Lung (tissue), 12 donors: ENCODE data around the gene ZNHIT2. TPM values are rescaled to one million over a fixed set of nuclear protein-coding genes. Genes with fewer than 3 reads are reported as not detected.

Experiments
- ATAC-seq: fragments of 200-7000 bp; cut with Tn5 transposase; one replicate; pipeline ENCODE4 v1.9.1; 2020; ENCODE audit warnings: moderate number of reproducible peaks; ENCODE audit not compliant: insufficient read depth, low FRiP score
- DNase-seq, 3 donors: peaks; one replicate each; pipeline ENCODE4 v3.0.0-alpha.2; 2013 to 2017
- H3K27ac ChIP-seq, 2 donors: one replicate each; pipeline ENCODE4 v1.5.1; 2013; ENCODE audit warnings: mild to moderate bottlenecking in 2 of 2, moderate library complexity in 2 of 2, control low read depth in 1 of 2, inconsistent platforms in 1 of 2, low read depth in 1 of 2, low read length in 1 of 2
- H3K27me3 ChIP-seq, 3 donors: one replicate each; pipeline ENCODE4 v1.5.1; 2013; ENCODE audit warnings: low read length in 2 of 3; ENCODE audit not compliant: control insufficient read depth in 3 of 3, insufficient read depth in 3 of 3
- H3K36me3 ChIP-seq, 4 donors: one replicate each; pipeline ENCODE4 v1.5.1; 2013; ENCODE audit warnings: low read length in 4 of 4, mild to moderate bottlenecking in 1 of 4, moderate library complexity in 1 of 4; ENCODE audit not compliant: control insufficient read depth in 4 of 4, insufficient read depth in 4 of 4
- H3K4me1 ChIP-seq, 5 donors: one replicate each; pipeline ENCODE4 v1.5.1; 2013; ENCODE audit warnings: low read length in 5 of 5, mild to moderate bottlenecking in 2 of 5, moderate library complexity in 1 of 5; ENCODE audit not compliant: control insufficient read depth in 5 of 5, insufficient read depth in 5 of 5
- H3K4me3 ChIP-seq: one replicate; pipeline ENCODE4 v1.5.1; 2013; ENCODE audit warnings: mild to moderate bottlenecking, control low read depth, moderate library complexity
- H3K9ac ChIP-seq, 2 donors: one replicate each; pipeline ENCODE4 v1.5.1; 2013; ENCODE audit warnings: low read length in 2 of 2, control low read depth in 1 of 2; ENCODE audit not compliant: insufficient read depth in 1 of 2
- H3K9me3 ChIP-seq, 4 donors: one replicate each; pipeline ENCODE4 v1.5.1; 2013; ENCODE audit warnings: low read length in 3 of 4, mild to moderate bottlenecking in 1 of 4, moderate library complexity in 1 of 4; ENCODE audit not compliant: control insufficient read depth in 4 of 4, insufficient read depth in 3 of 4
- WGBS, 2 donors: extraction: QIAGEN DNeasy Blood & Tissue Kit; methylation state at CpG; one replicate each; pipeline ENCODE4 v1.1.7; 2013; 5-methylcytosine and 5-hydroxymethylcytosine counted together
- polyA plus RNA-seq, 2 donors: library from polyadenylated mRNA; stranded (reverse); fragments of 200-250 nt; gene quantifications; one replicate each; pipeline ENCODE4 v1.2.1, GENCODE V29; 2013
- total RNA-seq, 2 donors: library from RNA; depleted of rRNA in 1 of 2; stranded (reverse); fragments of >200 nt in 1 of 2; gene quantifications; one replicate each; pipeline ENCODE4 v1.2.1, GENCODE V29; 2014 to 2021
- TF ChIP-seq, protein P1 (sequence below): IDR thresholded peaks from 2 replicates; pipeline ENCODE4 v1.5.1; 2012; ENCODE audit warnings: mild to moderate bottlenecking; ENCODE audit errors: control extremely low read depth, extremely low read depth
- donor health status: control.
- donor health status: control.
- donor health status: Bipolar disorder and iron deficiency.
- donor health status: healthy.
- donor health status: DM: yes; HTN: yes; CAD: no.

The ZNHIT2 gene
- total and polyA plus RNA-seq, 4 donors, result 6.3 to 23.7 (median 19.5) TPM

- TF ChIP-seq, protein P1, sequence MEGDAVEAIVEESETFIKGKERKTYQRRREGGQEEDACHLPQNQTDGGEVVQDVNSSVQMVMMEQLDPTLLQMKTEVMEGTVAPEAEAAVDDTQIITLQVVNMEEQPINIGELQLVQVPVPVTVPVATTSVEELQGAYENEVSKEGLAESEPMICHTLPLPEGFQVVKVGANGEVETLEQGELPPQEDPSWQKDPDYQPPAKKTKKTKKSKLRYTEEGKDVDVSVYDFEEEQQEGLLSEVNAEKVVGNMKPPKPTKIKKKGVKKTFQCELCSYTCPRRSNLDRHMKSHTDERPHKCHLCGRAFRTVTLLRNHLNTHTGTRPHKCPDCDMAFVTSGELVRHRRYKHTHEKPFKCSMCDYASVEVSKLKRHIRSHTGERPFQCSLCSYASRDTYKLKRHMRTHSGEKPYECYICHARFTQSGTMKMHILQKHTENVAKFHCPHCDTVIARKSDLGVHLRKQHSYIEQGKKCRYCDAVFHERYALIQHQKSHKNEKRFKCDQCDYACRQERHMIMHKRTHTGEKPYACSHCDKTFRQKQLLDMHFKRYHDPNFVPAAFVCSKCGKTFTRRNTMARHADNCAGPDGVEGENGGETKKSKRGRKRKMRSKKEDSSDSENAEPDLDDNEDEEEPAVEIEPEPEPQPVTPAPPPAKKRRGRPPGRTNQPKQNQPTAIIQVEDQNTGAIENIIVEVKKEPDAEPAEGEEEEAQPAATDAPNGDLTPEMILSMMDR, result no peak
- WGBS, 2 donors, result 90 to 93% methylated on average over 4 of the region's 4 CpGs
- H3K9me3 ChIP-seq, result no peaks in the 10 kb centered on the region
- no peak overlapping the region for H3K9ac ChIP-seq
- H3K4me3 ChIP-seq, result no peak overlapping the region
- DNase-seq, result no peak
- peaks cover 0 to 9% (median 0%) of the 10 kb centered on the region in 5 donors for H3K4me1 ChIP-seq
- peaks cover 4 to 41% (median 16%) of the 10 kb centered on the region in 4 donors for H3K36me3 ChIP-seq
- no peak for ATAC-seq
- H3K27me3 ChIP-seq, result no peaks in the 10 kb centered on the region
- H3K27ac ChIP-seq, result no peak overlapping the region
Observed at GRCh38 chr11:65089621-65090020, 27.9 kb downstream of the ZNHIT2 start.

GRCh38 chr11:65087827-65088226 lies 29.7 kb downstream of the ZNHIT2 start:
- 96 to 97% methylated on average over 15 of the region's 15 CpGs for WGBS, 2 donors

DNA sequence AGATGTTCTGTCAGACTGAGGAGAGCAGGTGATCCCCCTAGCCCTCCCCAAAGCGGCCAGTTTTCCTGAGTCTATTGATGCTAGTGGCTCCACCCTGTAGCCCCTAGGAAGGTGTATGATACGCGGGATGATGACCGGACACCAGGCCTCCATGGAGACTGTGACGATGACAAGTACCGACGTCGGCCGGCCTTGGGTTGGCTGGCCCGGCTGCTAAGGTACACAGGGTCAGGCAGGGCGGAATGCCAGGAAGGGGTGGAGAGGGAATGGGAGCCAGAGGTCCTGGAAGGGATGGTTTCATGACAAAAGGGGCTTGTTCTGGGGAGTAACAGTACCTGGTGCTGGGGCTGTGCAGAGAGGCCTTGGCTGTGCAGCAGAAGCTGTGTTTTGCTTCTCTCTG lies 30.3 kb downstream of the ZNHIT2 start:
- no peak overlapping the region for H3K27ac ChIP-seq
- H3K27me3 ChIP-seq, result no peaks in the 10 kb centered on the region
- TF ChIP-seq, protein P1, result no peak
- H3K9ac ChIP-seq, result no peak overlapping the region
- H3K9me3 ChIP-seq, result no peaks in the 10 kb centered on the region
- no peak overlapping the region for H3K4me3 ChIP-seq
- H3K36me3 ChIP-seq, result peaks cover 4 to 41% (median 16%) of the 10 kb centered on the region in 4 donors
- ATAC-seq, result no peak
- no peak for DNase-seq
- 93 to 95% methylated on average over 11 of the region's 11 CpGs for WGBS, 2 donors
- H3K4me1 ChIP-seq, result peaks cover 0 to 22% (median 8%) of the 10 kb centered on the region in 5 donors

More at GRCh38 chr11:65087827-65088226, 29.7 kb downstream of the ZNHIT2 start:
- Histone ChIP-seq H3K9me3 (no peaks in the 10 kb centered on the region), H3K27me3 (no peaks in the 10 kb centered on the region), H3K27ac (no peak overlapping the region), H3K36me3 (peaks cover 4 to 41% (median 16%) of the 10 kb centered on the region in 4 donors), H3K4me3 (no peak overlapping the region), H3K4me1 (peaks cover 0 to 19% (median 8%) of the 10 kb centered on the region in 5 donors), H3K9ac (no peak overlapping the region)
- TF ChIP-seq, protein P1, result no peak
- DNase-seq (no peak), ATAC-seq (no peak)

- ATAC-seq (no peak), DNase-seq (no peak)
- Histone ChIP-seq H3K9ac (no peak overlapping the region), H3K27ac (no peak overlapping the region), H3K4me1 (peaks cover 0 to 22% (median 8%) of the 10 kb centered on the region in 5 donors), H3K4me3 (no peak overlapping the region), H3K36me3 (peaks cover 4 to 41% (median 16%) of the 10 kb centered on the region in 4 donors), H3K27me3 (no peaks in the 10 kb centered on the region), H3K9me3 (no peaks in the 10 kb centered on the region)
- TF ChIP-seq, protein P1, result no peak
- 93 to 94% methylated on average over 9 of the region's 9 CpGs for WGBS, 2 donors
Observed at GRCh38 chr11:65086809-65087208, 30.7 kb downstream of the ZNHIT2 start.
